Stimulated activated CD8-positive, alpha-beta memory T cell treated with anti-CD3 and anti-CD28 coated beads, Interleukin-4, amount 100 ng/mL, for 24 hours (primary cell): ENCODE measurements around the gene CPEB1.

ENCODE experiments used
- DNase-seq: peaks from one replicate; pipeline ENCODE4 v3.0.0-alpha.2; 2020; ENCODE audit warnings: low read depth

CPEB1 gene

GRCh38 chr15:82595203-82595602 is 52.0 kb downstream of the CPEB1 start:
- no peak for DNase-seq

- DNase-seq = no peak
These were observed 59.4 kb downstream of the CPEB1 start for GRCh38 chr15:82587805-82588204.

- no peak for DNase-seq
These were observed 62.1 kb downstream of the CPEB1 start for GRCh38 chr15:82585072-82585471.

- no peak for DNase-seq
These were observed 66.5 kb downstream of the CPEB1 start for GRCh38 chr15:82580713-82581112.

- DNase-seq = no peak
These were observed 71.8 kb downstream of the CPEB1 start for GRCh38 chr15:82575335-82575734.

- no peak for DNase-seq
These were observed 74.2 kb downstream of the CPEB1 start for GRCh38 chr15:82572986-82573385.

GRCh38 chr15:82572311-82572710 is 74.9 kb downstream of the CPEB1 start:
- no peak for DNase-seq

GRCh38 chr15:82571722-82572222 is 75.4 kb downstream of the CPEB1 start:
- DNase-seq = no peak

GRCh38 chr15:82570721-82571508 is 76.2 kb downstream of the CPEB1 start:
- no peak for DNase-seq

- DNase-seq = no peak
These were observed 77.3 kb downstream of the CPEB1 start for GRCh38 chr15:82569834-82570233.

GRCh38 chr15:82568986-82569385 is 78.2 kb downstream of the CPEB1 start:
- DNase-seq = no peak

- DNase-seq = no peak
These were observed 79.5 kb downstream of the CPEB1 start for GRCh38 chr15:82567661-82568060.

GRCh38 chr15:82566690-82567089 is 80.5 kb downstream of the CPEB1 start:
- DNase-seq = no peak

- DNase-seq = no peak
These were observed 88.7 kb downstream of the CPEB1 start for GRCh38 chr15:82558502-82558901.

GRCh38 chr15:82556315-82557035 is 90.7 kb downstream of the CPEB1 start:
- DNase-seq = no peak

GRCh38 chr15:82554849-82555248 is 92.3 kb downstream of the CPEB1 start:
- no peak for DNase-seq

GRCh38 chr15:82554351-82554750 is 92.8 kb downstream of the CPEB1 start:
- DNase-seq = no peak

- DNase-seq = no peak
These were observed 93.3 kb downstream of the CPEB1 start for GRCh38 chr15:82553846-82554245.

GRCh38 chr15:82552861-82553260 is 94.3 kb downstream of the CPEB1 start:
- no peak for DNase-seq

- no peak for DNase-seq
These were observed 95.4 kb downstream of the CPEB1 start for GRCh38 chr15:82551646-82552247.

GRCh38 chr15:82549199-82549665 is 97.9 kb downstream of the CPEB1 start:
- DNase-seq = no peak

- DNase-seq = no peak
These were observed 98.5 kb downstream of the CPEB1 start for GRCh38 chr15:82548700-82549099.

- no peak for DNase-seq
These were observed 101.7 kb downstream of the CPEB1 start for GRCh38 chr15:82545478-82545877.
